HG02642 (cell line): Measurements from ENCODE around the gene SNX3.
"Not testable (repeated sequence)": the region's sequence is repeated elsewhere in the genome, so short reads cannot be mapped to it uniquely, and the experiment has no call there.

Experiments used
- ATAC-seq: cut with Tn5 transposase; IDR thresholded peaks from one replicate; pipeline ENCODE4 v1.9.1; 2021; ENCODE audit warnings: mild to moderate bottlenecking; ENCODE audit not compliant: unreplicated experiment, poor library complexity

Gene SNX3

GRCh38 chr6:108263371-108263770, 2.5 kb upstream of the SNX3 start:
- no peak for ATAC-seq

DNA sequence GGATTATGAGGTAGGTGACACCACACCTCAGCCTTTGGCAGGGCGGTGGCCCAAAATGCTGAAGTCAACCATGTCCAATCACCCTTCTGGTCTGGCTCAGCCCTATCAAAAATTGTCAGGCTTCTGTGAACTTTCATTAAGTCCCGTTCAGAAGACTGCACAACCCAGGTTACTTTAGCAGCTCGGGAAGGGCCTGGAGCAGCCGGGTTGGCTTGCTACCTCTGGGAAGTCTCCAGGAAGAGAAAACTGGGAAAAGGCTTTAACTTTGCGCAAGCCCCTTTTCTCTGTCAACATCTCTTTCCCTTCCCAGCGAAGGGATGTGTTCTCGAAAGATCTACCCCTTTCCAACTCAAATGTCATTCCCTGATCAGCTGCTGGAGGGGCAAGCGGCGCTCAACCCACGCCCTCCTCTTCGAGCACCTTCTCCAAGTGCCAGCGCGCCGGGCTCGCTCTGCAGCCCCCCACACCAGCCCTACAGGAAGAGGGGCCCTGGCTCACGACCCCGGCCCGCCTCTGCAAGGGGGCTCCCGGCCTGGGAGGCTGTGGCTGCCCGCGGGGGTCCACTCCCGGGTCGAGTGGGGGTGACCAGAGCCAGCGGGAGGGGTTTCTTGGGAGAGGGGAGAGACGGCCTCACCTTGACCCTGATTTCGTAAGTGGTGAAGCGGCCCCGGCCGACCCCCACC, 573 bp downstream of the SNX3 start:
- ATAC-seq, result peak; percentile 12

GRCh38 chr6:108254433-108255410, 6.1 kb downstream of the SNX3 start:
- no peak for ATAC-seq

DNA sequence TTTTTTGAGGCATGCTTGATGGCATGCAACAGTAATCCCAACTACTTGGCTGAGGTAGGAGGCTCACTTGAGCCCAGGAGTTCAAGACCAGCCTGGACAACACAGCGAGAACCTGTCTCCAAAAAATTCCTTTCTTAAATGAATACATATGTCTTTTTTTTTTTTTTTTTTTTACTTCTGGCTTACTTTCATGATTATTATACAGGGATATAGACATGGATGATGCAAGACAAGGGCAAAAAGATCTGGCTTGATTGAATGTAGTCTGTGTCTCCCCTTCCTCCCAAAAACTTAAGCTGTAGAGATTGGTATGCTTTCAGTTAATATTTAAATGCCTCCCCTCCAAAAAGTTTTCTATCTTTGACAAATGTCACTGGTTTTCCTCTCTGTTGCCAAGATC, 7.6 kb downstream of the SNX3 start:
- ATAC-seq, result no peak

DNA sequence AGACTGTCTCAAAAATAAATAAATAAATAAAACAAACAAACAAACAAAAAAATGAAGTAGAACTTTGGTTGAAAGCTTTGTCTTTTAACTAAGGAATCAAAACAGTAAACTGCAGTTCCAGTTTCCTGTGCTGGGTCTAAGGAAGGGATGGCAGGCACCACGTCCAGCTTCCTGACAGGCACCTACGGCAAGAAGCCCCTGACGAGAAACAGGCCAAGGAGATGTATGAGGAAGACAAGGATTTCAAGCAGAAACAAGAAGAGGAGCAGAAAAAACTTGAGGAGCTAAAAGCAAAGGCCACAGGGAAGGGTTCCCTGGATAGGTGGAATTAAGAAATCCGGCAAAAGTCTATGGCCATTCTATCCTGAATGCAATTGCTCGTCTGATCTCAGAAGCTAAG, 8.8 kb downstream of the SNX3 start:
- no peak for ATAC-seq

DNA sequence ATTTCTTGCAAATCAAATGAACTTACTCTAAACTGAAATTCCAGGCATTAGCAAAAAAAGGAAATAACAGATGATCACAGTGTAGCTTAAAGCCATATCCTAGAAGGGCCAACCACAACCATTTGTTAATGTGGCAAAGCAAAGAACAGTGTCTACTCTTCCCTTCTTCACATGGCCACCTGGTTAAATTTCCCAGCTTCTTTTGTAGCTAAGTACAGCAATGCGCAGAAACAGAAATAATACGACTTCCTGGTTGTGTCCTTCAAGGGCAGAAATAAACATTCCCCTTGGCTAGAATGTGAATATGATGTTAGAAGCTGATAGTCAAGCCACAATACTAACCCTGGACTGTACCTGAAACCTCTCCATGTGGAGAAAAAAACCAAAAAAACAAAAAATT, 9.6 kb downstream of the SNX3 start:
- ATAC-seq, result no peak

- no peak for ATAC-seq
These were observed 10.5 kb downstream of the SNX3 start for GRCh38 chr6:108250240-108250866.

- no peak for ATAC-seq
These were observed 12.8 kb downstream of the SNX3 start for GRCh38 chr6:108247965-108248536.

DNA sequence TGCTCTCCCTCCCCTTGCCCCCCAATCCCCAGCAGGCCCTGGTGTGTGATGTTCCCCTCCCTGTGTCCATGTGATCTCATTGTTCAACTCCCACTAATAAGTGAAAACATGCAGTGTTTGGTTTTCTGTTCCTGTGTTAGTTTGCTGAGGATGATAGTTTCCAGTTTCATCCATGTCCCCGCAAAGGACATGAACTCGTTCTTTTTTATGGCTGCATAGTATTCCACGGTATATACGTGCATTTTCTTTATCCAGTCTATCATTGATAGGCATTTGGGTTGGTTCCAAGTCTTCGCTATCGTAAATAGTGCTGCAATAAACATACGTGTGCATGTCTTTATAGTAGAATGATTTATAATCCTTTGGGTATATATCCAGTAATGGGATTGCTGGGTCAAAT, 15.7 kb downstream of the SNX3 start:
- not testable (repeated sequence) for ATAC-seq

GRCh38 chr6:108243836-108244235, 17.0 kb downstream of the SNX3 start:
- ATAC-seq, result no peak

- ATAC-seq, result no peak
These were observed 18.1 kb downstream of the SNX3 start for GRCh38 chr6:108242721-108243120.

GRCh38 chr6:108242259-108242658, 18.6 kb downstream of the SNX3 start:
- ATAC-seq, result no peak

- no peak for ATAC-seq
These were observed 22.5 kb downstream of the SNX3 start for GRCh38 chr6:108238322-108238721.

DNA sequence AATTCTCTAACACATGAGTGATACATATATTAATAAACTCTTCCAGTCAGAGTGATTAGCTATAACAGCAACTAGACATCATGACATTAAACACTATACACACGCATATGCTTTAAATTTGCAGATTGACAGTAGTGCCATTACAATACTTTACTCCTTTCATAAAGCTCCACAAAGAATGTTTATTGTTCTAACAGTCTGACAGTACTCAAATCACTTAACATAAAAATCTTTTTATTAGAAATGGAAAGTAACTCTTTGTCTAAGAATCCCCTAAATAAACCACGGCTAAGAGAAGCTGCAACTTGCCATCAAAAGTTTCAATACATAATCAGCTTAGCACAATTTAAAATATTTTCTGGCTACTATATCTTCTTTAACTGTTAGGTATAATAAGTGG, 24.0 kb downstream of the SNX3 start:
- ATAC-seq, result no peak

- ATAC-seq, result no peak
These were observed 25.7 kb downstream of the SNX3 start for GRCh38 chr6:108235127-108235526.

- no peak for ATAC-seq
These were observed 32.4 kb downstream of the SNX3 start for GRCh38 chr6:108228416-108228815.

- no peak for ATAC-seq
These were observed 33.5 kb downstream of the SNX3 start for GRCh38 chr6:108227290-108227689.

DNA sequence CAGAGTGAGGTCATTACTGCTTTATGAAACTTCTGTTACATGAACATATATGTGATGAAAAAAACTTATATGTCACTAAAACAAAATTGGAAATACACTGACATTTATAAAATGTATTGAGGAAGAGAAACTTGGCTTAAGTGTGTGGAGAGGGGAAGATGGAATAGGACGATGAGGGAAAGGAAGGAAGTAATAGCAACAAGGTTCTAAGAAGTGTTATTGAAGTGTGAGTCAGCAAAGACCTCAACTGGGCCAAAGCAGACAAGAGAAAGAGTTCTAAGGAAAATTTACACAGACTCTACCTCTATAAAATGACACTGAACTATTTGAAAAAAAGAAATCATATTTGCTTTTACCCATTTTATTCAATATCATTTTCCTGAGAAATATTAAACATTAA, 38.3 kb downstream of the SNX3 start:
- no peak for ATAC-seq

DNA sequence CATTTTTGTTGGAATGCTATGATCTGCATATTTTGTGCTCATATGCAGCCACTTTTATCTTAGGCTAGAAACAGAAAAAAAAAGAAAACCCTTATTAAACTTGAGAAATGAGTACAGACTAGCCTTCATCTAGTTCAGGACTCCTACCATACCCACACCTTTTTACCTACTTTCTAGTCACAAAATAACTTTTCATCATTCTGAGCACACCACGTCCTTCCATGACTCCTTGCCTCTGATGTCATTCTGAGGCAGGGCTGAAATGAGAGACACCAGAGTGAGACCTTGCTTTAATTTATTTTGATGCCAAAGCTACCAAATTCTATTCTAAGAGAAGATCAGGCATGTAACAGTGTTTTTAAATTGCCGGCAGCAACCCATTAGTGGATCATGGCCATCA, 38.8 kb downstream of the SNX3 start:
- no peak for ATAC-seq

- no peak for ATAC-seq
These were observed 49.2 kb downstream of the SNX3 start for GRCh38 chr6:108211671-108212070.

- ATAC-seq, result no peak
These were observed 50.3 kb downstream of the SNX3 start for GRCh38 chr6:108210556-108210955.
